Upper lobe of right lung (tissue), 1 donor: ENCODE results near the gene PAFAH1B1. TPM values are rescaled to one million over a fixed set of nuclear protein-coding genes. Genes with fewer than 3 reads are reported as not detected.
A peak's percentile ranks its signal among the peaks of the same experiment; 100 is the strongest.

Experiments used
- ATAC-seq: fragments of 200-7000 bp; cut with Tn5 transposase; one replicate; pipeline ENCODE4 v1.9.1; 2020; ENCODE audit warnings: mild to moderate bottlenecking, moderate library complexity
- DNase-seq: peaks from one replicate; pipeline ENCODE4 v3.0.0-alpha.2; 2020
- H3K27ac ChIP-seq: fragments of 200-600 bp; one replicate; pipeline ENCODE4 v1.8.0; 2022
- H3K27me3 ChIP-seq: fragments of 200-600 bp; one replicate; pipeline ENCODE4 v1.8.0; 2022; ENCODE audit warnings: mild to moderate bottlenecking
- H3K36me3 ChIP-seq: fragments of 200-600 bp; one replicate; pipeline ENCODE4 v1.8.0; 2022
- H3K4me1 ChIP-seq: fragments of 200-600 bp; one replicate; pipeline ENCODE4 v1.8.0; 2022
- H3K4me3 ChIP-seq: fragments of 200-600 bp; one replicate; pipeline ENCODE4 v1.8.0; 2022; ENCODE audit warnings: mild to moderate bottlenecking
- H3K9me3 ChIP-seq: fragments of 200-600 bp; one replicate; pipeline ENCODE4 v1.8.0; 2022
- intact Hi-C: fragments of 100-400 bp; cut with DNase I; formaldehyde crosslinking; loops from one replicate; pipeline ENCODE4 v1.11.0; 2022
- total RNA-seq: library from RNA; stranded (reverse); fragmentation: NEBNext Ultra II Directional; extraction: Animal tissue kit (Norgen Biotek cat#: 25700); gene quantifications from one replicate; pipeline ENCODE4 v1.2.1, GENCODE V29; 2021
- TF ChIP-seq, protein P1 (sequence below): fragments of 200-600 bp; IDR thresholded peaks from one replicate; pipeline ENCODE4 v1.8.0; 2022; ENCODE audit warnings: antibody characterized with exemption
- donor health status: DM: no; HTN: yes; CAD: no; lungs with severe emphysema.

The PAFAH1B1 gene
- total RNA-seq, 1 donor from 2014 or later, result 144 TPM

DNA sequence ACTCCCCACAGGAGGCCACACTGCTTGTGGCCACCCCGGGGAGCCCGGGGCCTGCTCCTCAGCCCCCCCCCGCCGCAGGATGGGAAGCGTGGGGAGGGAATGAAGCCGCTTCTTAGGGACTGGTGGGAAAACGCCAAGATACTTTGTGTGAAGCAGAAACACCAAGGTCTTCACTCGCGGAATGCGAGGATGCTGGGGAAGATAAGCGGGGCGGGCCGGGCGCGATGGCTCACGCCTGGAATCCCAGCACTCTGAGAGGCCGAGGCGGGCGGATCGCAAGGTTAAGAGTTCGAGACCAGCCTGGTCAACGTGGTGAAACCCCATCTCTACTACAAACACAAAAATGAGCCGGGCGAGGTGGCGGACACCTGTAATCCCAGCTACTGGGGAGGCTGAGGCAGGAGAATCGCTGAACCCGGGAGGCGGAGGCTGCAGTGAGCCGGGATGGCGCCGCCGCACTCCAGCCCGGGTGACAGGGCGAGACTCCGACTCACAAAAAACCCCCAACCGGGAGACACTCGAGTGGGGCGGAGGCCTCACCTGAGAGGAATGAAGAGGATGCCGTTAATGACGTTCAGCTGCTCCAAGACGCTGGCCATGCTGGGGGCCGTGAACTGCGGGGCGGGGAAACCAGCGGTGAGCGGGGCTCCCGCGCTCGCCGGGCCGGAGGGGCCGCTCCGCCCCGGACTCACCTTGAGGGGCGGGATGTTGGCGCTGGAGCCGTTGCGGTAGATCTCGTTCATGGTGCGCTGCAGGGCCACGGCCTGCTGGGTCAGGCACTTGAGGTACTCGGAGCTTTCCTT, 97.8 kb downstream of the PAFAH1B1 start:
- TF ChIP-seq, protein P1, sequence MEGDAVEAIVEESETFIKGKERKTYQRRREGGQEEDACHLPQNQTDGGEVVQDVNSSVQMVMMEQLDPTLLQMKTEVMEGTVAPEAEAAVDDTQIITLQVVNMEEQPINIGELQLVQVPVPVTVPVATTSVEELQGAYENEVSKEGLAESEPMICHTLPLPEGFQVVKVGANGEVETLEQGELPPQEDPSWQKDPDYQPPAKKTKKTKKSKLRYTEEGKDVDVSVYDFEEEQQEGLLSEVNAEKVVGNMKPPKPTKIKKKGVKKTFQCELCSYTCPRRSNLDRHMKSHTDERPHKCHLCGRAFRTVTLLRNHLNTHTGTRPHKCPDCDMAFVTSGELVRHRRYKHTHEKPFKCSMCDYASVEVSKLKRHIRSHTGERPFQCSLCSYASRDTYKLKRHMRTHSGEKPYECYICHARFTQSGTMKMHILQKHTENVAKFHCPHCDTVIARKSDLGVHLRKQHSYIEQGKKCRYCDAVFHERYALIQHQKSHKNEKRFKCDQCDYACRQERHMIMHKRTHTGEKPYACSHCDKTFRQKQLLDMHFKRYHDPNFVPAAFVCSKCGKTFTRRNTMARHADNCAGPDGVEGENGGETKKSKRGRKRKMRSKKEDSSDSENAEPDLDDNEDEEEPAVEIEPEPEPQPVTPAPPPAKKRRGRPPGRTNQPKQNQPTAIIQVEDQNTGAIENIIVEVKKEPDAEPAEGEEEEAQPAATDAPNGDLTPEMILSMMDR, result no peak
- Histone ChIP-seq H3K27ac (no peak overlapping the region), H3K9me3 (no peaks in the 10 kb centered on the region), H3K36me3 (peaks cover 57% of the 10 kb centered on the region), H3K27me3 (no peaks in the 10 kb centered on the region), H3K4me3 (no peak overlapping the region), H3K4me1 (peaks cover 28% of the 10 kb centered on the region)
- no peak for ATAC-seq
- DNase-seq, result peak; percentile 62
- intact Hi-C loops, result no loop called here

- intact Hi-C loops, result no loop called here
- DNase-seq (peak; percentile 59), ATAC-seq (no peak)
- Histone ChIP-seq H3K27me3 (no peaks in the 10 kb centered on the region), H3K36me3 (peaks cover 66% of the 10 kb centered on the region), H3K4me3 (no peak overlapping the region), H3K4me1 (peaks cover 21% of the 10 kb centered on the region), H3K9me3 (no peaks in the 10 kb centered on the region), H3K27ac (no peak overlapping the region)
- TF ChIP-seq, protein P1, result no peak
Measured at GRCh38 chr17:2691965-2692780, 98.7 kb downstream of the PAFAH1B1 start.

GRCh38 chr17:2692781-2693135, 99.3 kb downstream of the PAFAH1B1 start:
- intact Hi-C loops, result no loop called here
- H3K9me3 ChIP-seq, result no peaks in the 10 kb centered on the region
- TF ChIP-seq, protein P1, result no peak
- H3K4me1 ChIP-seq, result peaks cover 15% of the 10 kb centered on the region
- ATAC-seq (no peak), DNase-seq (no peak)
- H3K4me3 ChIP-seq, result no peak overlapping the region
- H3K27ac ChIP-seq, result no peak overlapping the region
- H3K36me3 ChIP-seq, result peaks cover 72% of the 10 kb centered on the region
- H3K27me3 ChIP-seq, result no peaks in the 10 kb centered on the region

GRCh38 chr17:2693561-2694380, 100.3 kb downstream of the PAFAH1B1 start:
- DNase-seq (peak; percentile 59), ATAC-seq (no peak)
- H3K9me3 ChIP-seq, result no peaks in the 10 kb centered on the region
- peaks cover 10% of the 10 kb centered on the region for H3K4me1 ChIP-seq
- no peak overlapping the region for H3K4me3 ChIP-seq
- H3K27ac ChIP-seq, result no peak overlapping the region
- H3K36me3 ChIP-seq, result peaks cover 80% of the 10 kb centered on the region
- intact Hi-C loops, result no loop called here
- H3K27me3 ChIP-seq, result no peaks in the 10 kb centered on the region
- TF ChIP-seq, protein P1, result no peak

DNA sequence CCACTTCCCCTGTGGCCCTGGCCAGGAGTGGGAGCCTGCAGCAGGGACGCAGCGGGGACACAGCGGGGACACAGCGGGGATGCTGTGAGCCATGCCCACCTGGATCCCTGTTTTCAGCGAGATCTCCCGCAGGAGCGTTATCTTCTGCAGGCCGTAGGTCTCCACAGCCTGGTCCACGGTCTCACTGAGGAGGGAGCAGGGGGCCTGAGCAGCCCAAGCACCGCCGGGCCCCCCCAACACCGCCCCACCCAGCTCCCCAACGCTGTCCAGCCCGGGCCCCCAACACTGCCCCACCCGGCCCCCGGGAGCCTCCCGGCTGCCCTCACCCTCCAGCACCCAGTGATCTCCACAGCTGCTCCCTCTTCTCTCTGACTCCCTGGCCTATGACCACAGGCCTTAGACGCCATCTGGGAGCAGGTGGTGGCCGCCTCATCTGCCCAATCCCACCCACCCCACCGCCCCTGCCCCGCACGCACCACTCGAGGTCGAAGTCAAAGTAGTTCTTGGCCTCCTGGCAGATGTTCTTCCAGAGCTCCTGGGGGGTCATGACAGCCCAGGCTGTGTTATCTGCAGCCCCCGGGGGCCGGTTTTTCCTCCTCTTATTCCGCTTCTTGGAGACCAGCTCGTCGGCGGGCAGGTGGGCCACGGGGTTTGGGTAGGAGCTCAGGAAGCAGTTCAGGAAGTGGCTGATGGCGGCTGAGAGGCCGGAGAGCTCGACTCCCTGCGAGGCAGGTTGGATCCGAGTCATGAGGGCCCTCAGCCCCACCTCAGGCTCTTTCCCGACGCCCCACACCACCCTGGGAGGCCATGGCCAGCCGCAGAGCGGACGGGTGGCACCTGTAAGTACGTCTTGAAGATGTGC, 101.2 kb downstream of the PAFAH1B1 start:
- Histone ChIP-seq H3K9me3 (no peaks in the 10 kb centered on the region), H3K4me1 (peaks cover 1% of the 10 kb centered on the region), H3K36me3 (peaks cover 81% of the 10 kb centered on the region), H3K27me3 (no peaks in the 10 kb centered on the region), H3K27ac (no peak overlapping the region), H3K4me3 (no peak overlapping the region)
- peak; percentile 59 for DNase-seq
- TF ChIP-seq, protein P1, result no peak
- intact Hi-C loops, result no loop called here
- no peak for ATAC-seq
